AG10803 (cell line): Measurements from ENCODE around the gene NAGA.

Source experiments
- DNase-seq: peaks from one replicate; pipeline ENCODE4 v3.0.0; 2010; ENCODE audit warnings: low read depth
- H3K4me3 ChIP-seq: 2 replicates; pipeline ENCODE4 v1.5.1; 2011; ENCODE audit warnings: mild to moderate bottlenecking, low read length, control low read depth
- TF ChIP-seq, protein P1 (sequence below): conservative IDR thresholded peaks from 2 replicates; pipeline ENCODE4 v1.5.1; 2011; ENCODE audit warnings: mild to moderate bottlenecking, low read length, control low read depth, inconsistent platforms

Gene NAGA

DNA sequence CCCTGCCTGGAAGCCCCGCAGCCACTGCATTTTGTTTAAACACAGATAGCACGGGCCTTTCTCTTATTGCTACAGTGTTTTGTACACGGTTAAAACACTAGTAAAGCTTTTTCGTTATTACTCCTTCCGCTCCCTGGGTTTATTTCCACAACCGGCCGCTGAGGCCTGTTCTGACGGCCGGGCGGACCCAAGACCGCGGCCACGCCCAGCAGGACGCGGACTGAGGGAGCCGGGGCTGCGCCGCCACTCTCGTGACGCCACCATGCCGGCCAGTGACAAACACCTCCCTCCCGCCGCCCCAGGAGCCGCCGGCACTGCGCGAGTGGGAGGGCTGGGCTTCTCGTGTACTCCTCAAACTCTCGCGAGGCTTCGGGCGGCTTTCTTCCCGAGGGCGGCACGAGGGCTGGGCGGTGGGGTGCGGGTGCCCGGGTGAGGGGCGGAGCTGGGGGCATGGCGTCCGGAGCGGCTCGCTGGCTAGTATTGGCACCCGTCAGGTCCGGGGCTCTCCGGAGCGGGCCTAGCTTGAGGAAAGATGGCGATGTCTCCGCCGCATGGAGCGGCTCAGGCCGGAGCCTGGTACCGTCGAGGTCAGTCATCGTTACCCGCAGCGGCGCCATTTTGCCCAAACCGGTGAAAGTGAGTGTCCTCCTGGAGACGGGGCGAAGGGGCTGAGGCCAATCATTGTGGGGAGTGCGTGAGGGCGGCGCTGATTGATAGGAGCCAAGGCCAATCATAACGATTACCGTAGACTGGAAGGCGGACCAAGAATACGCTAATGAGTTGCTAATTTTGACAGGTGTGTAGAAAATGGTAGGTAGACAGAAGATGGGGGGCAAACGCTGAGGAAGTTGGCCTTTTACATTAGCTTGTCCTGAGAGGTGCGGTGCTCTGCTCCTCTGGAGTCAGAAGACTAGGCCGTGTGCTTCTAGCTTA lies 9.0 kb upstream of the NAGA start, which contains the start of gene SMDT1:
SMDT1 (plus strand) TSS at position 382 of the 933 bp plus-strand sequence; CDS start at position 451, 69 bp downstream.
- H3K4me3 ChIP-seq = peak within 1 kb of the TSS; percentile 89
- TF ChIP-seq, protein P1, sequence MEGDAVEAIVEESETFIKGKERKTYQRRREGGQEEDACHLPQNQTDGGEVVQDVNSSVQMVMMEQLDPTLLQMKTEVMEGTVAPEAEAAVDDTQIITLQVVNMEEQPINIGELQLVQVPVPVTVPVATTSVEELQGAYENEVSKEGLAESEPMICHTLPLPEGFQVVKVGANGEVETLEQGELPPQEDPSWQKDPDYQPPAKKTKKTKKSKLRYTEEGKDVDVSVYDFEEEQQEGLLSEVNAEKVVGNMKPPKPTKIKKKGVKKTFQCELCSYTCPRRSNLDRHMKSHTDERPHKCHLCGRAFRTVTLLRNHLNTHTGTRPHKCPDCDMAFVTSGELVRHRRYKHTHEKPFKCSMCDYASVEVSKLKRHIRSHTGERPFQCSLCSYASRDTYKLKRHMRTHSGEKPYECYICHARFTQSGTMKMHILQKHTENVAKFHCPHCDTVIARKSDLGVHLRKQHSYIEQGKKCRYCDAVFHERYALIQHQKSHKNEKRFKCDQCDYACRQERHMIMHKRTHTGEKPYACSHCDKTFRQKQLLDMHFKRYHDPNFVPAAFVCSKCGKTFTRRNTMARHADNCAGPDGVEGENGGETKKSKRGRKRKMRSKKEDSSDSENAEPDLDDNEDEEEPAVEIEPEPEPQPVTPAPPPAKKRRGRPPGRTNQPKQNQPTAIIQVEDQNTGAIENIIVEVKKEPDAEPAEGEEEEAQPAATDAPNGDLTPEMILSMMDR = no peak
- peak; percentile 98 for DNase-seq

DNA sequence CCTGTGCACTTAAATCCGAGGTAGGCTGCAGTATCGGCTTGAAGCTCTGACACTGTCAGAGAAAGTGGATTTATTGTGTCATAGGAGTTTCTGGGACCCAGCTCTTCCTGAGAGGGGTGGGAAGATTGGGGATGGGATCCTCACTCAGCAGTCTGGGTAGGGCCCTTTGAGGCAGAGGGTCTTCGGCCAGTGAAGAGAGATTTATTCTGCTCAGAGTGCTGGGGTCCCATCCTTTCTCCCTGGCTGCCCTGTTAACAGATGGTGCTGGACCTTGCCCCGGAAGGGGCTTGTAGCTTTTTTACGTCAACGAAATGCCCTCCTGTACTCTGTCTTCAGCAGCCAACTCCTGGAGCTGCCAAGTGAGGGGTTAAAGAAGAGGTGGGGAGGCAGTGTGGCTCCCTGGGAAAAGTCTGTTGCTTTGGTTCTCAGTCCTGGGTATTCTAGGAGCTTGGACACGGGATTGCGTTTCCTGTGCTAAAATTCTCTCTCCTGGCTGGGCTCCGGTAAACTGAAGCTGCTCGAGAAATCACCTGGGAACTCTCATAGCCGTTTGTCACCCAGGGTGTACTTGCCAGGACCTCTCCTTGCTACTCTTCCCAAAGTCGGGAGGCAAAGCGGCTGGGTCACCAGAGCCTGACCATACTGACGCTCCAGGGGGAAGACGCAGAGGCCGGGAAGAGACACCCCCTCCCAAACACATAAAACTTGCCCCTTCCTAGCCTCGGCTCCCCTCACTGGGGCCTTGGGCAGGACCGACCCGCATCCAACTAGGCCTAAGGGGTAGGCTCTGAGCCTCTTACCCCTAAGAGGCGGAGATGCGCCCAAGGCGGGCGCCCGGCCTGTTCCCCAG lies 8.1 kb upstream of the NAGA start:
- DNase-seq = peak; percentile 17
- H3K4me3 ChIP-seq = peak overlapping the region; percentile 54
- TF ChIP-seq, protein P1 = no peak

DNA sequence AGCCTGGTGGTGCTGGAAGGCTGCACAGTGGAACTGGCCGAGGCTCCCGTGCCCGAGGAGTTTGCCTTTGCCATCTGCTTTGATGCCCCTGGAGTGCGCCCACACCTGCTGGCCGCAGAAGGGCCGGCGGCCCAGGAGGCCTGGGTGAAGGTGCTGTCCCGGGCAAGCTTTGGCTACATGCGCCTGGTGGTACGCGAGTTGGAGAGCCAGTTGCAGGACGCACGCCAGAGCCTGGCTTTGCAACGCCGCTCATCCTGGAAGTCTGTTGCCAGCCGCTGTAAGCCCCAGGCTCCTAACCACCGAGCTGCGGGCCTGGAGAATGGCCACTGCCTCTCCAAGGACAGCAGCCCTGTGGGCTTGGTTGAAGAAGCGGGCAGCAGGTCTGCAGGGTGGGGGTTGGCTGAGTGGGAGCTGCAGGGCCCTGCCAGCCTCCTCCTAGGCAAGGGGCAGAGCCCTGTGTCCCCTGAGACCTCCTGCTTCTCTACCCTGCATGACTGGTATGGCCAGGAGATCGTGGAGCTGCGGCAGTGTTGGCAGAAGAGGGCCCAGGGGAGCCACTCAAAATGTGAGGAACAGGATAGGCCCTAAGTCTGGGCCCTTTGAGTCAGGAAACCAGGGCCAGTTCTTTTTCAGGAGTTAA lies 7.0 kb upstream of the NAGA start:
- no peak for DNase-seq
- TF ChIP-seq, protein P1 = no peak

DNA sequence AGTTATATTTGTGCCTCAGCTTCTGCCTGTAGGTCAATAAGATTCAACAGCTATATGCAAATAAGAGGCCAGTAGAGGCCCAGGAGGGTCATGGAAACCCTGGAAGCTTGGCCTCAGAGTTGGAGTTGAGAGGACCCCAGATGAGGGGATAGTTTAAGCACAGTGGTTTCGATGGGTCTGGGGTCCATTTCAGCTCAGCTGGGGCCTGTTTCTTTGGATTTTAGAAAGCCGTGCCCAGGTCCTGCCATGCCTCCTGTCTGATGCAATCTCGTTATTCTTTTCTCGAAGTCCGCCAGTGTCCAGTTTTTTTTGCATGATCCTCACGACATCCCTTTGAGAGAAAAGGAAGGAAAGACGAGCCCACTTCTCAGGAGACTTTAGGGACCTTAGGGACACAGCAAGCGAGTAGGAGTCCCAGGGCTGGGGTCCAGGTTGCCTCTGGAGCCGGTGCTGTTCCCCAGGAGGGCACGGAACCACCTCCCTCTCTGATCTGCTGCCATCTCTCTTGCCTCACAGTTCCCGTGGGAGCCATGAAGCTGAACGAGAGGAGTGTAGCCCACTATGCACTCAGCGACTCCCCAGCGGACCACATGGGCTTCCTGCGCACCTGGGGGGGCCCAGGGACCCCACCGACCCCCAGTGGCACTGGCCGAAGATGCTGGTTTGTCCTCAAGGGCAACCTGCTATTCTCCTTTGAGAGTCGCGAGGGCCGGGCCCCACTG lies 6.3 kb upstream of the NAGA start:
- no peak for DNase-seq
- TF ChIP-seq, protein P1 = no peak
- H3K4me3 ChIP-seq = no peak overlapping the region

More for the DNA sequence above, 7.0 kb upstream of the NAGA start:
- no peak overlapping the region for H3K4me3 ChIP-seq

DNA sequence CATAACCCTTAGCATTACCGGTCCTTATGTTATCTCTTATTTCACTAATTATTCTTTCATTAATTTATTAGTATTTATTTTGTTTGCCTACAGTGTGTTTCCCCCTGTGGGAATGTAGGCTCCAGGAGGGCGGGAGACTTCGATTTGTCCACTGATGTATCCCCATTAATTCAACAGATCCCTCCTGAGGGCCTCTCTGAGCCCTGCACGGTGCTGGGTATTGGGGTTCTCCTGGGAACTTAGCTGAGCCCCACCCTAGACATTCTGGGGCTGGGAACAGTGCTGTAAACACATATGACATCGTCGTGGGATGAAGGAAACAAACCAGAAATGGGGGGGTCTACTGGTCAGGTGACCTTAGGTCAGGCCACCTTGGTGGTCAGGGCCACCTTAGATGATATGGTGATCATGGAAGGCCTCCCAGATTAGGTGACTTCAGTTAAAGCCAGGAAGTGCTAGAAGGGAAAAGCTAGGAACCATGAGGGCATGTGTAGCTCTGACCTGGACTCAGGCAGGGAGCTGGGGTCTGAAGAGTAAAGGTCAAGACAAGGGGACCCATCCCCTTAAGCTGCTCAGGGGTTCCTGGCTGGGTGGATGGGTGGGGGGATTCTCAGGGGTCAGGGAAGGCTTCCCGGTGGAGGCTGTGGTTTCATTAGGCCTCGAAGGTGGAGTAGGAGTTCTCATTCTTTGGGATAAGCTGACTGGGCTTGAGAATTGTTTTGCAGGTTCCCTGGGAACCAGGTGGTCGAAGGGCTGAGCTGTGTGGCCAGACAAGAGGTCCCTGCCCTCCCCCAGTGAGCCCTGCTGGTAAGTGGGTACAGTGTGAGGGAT lies 4.4 kb upstream of the NAGA start:
- peak overlapping the region; percentile 79 for H3K4me3 ChIP-seq
- TF ChIP-seq, protein P1 = no peak
- no peak for DNase-seq
